B cell (primary cell): ENCODE data around the gene TFRC.
"Not testable (repeated sequence)": the region's sequence is repeated elsewhere in the genome, so short reads cannot be mapped to it uniquely, and the experiment has no call there.

Source experiments
- CTCF ChIP-seq: fragments of 200-600 bp; IDR thresholded peaks from one replicate; pipeline ENCODE4 v1.8.0; 2022; ENCODE audit warnings: antibody characterized with exemption, mild to moderate bottlenecking
- EZH2 ChIP-seq: IDR thresholded peaks from 2 replicates; pipeline ENCODE4 v1.6.1; 2012; ENCODE audit warnings: borderline replicate concordance, low read depth, mild to moderate bottlenecking, moderate library complexity, low read length; ENCODE audit not compliant: insufficient read depth, poor library complexity, severe bottlenecking

GRCh38 chr3:196019576-196019975 lies 62.3 kb downstream of the TFRC start:
- not testable (repeated sequence) for TF ChIP-seq CTCF, EZH2
